Measurements from ENCODE around the gene LAMB4. TPM values are rescaled to one million over a fixed set of nuclear protein-coding genes. Genes with fewer than 3 reads are reported as not detected.
A peak's percentile ranks its signal among the peaks of the same experiment; 100 is the strongest.

Gene LAMB4
- total RNA-seq, 2 experiments from 2014 or later: not detected

DNA sequence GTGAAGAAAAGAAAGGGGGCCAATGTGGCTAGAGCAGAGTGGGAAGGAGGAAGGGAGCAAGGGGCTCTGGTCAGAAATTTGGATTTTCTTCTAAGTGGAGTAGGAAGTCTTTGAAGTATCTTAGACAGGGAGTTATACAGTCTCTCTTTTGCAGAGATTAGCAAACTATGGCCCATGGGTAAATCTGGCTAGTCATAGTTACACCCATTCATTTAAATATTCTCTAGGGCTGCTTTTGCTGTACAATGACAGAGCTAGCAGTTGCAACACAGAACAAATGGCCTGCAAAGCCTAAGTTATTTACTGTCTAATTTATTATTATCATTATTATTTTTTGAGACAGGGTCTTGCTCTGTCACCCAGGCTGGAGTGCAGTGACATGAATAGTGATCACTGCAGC, 10.5 kb upstream of the LAMB4 start:
- no peaks in the 10 kb centered on the region for H3K27me3 Mint-ChIP-seq (ENCODE audit: low read depth)
- H3K27ac Mint-ChIP-seq: no peak overlapping the region
- peaks cover 9% of the 10 kb centered on the region for H3K4me1 Mint-ChIP-seq (ENCODE audit: low read depth)
- CTCF ChIA-PET: interaction anchor here (3.2 kb wide), 1 partner anchor 27 kb away, joined by 13 read pairs; no protein-coding TSS in a partner anchor
- no peak overlapping the region for H3K4me3 Mint-ChIP-seq
- no peaks in the 10 kb centered on the region for H3K9me3 Mint-ChIP-seq
- intact Hi-C loops (cut with micrococcal nuclease): no loop called here
- DNase-seq: no peak
- H3K36me3 Mint-ChIP-seq (ENCODE audit: low read depth): no peaks in the 10 kb centered on the region

DNA sequence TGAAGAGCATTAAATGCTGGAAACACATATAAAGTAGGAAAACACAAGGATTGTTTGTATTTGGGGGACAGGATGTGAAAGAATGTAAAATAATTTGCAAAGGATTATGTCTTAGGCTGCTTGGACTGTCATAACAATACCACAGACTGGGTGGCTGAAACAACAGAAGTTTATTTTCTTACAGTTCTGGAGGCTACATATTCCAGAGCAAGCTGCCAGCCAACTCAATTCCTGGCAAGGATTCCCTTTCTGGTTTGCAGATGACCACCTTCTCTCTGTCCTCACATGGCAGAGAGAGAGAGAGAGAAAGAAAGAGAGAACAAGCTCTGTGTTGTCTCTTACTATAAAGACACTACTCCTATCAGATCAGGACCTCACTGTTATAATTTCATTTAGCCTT, 8.8 kb upstream of the LAMB4 start:
- no peak for DNase-seq
- no peaks in the 10 kb centered on the region for H3K27me3 Mint-ChIP-seq (ENCODE audit: low read depth)
- no peak overlapping the region for H3K4me3 Mint-ChIP-seq
- H3K36me3 Mint-ChIP-seq (ENCODE audit: low read depth): no peaks in the 10 kb centered on the region
- H3K27ac Mint-ChIP-seq: no peak overlapping the region
- H3K9me3 Mint-ChIP-seq: no peaks in the 10 kb centered on the region
- intact Hi-C loops (cut with micrococcal nuclease): loop anchor here (5.0 kb wide), 1 partner anchor 137 kb away; the partner anchor contains the start of gene LAMB1
- H3K4me1 Mint-ChIP-seq (ENCODE audit: low read depth): peaks cover 17% of the 10 kb centered on the region
- CTCF ChIA-PET: interaction anchor here (4.3 kb wide), 1 partner anchor 7 kb away, joined by 31 read pairs; no protein-coding TSS in a partner anchor

DNA sequence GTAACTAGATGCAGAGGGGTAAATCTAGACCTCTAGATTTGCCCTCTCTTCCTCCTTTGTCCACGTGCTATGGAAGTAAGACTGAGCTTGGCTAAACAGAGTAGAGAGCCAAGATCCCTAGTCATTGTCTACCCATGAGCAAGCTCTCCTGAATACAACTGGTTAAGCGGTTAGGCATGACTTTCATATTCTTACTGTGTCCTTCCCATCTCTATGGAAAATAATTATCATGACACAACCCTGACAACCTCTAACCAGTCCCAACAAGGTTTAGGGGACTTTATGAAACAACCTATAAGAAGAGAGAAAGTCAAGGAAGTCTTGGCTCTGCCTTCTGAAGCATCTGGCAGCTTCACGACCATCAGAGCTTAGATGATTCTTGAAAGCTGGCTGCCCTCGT, 7.8 kb upstream of the LAMB4 start:
- H3K4me1 Mint-ChIP-seq (ENCODE audit: low read depth): peaks cover 17% of the 10 kb centered on the region
- no peaks in the 10 kb centered on the region for H3K9me3 Mint-ChIP-seq
- DNase-seq: no peak
- H3K4me3 Mint-ChIP-seq: no peak overlapping the region
- H3K36me3 Mint-ChIP-seq (ENCODE audit: low read depth): no peaks in the 10 kb centered on the region
- intact Hi-C loops (cut with micrococcal nuclease): loop anchor here (5.0 kb wide), 1 partner anchor 136 kb away; the partner anchor contains the start of gene LAMB1
- CTCF ChIA-PET: interaction anchor here (4.3 kb wide), 1 partner anchor 8 kb away, joined by 31 read pairs; no protein-coding TSS in a partner anchor
- H3K27me3 Mint-ChIP-seq (ENCODE audit: low read depth): no peaks in the 10 kb centered on the region
- H3K27ac Mint-ChIP-seq: no peak overlapping the region

DNA sequence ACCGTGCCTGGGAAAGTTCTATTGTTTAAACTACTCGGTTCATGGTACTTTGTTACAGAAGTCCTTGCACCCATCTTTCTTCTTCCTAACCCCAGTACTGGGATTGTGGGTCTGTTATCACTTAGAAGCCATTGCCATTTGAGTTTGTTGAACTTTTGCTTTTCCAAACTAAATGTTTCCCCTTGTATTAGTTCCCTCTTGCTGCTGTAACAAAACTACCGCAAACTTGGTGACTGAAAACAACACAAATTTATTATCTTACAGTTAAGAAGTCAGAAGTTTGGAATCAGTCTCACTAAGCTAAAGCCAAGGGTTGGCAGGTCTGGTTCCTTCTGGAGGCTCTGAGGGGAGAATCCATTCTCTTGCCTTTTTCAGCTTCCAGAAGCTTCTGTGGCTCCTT, 6.9 kb upstream of the LAMB4 start:
- Mint-ChIP-seq H3K36me3 (ENCODE audit: low read depth) (no peaks in the 10 kb centered on the region), H3K27me3 (ENCODE audit: low read depth) (no peaks in the 10 kb centered on the region), H3K9me3 (no peaks in the 10 kb centered on the region), H3K4me3 (no peak overlapping the region), H3K4me1 (ENCODE audit: low read depth) (peaks cover 17% of the 10 kb centered on the region), H3K27ac (no peak overlapping the region)
- intact Hi-C loops (cut with micrococcal nuclease): loop anchor here (5.0 kb wide), 1 partner anchor 135 kb away; the partner anchor contains the start of gene LAMB1
- CTCF ChIA-PET: interaction anchor here (4.3 kb wide), 1 partner anchor 9 kb away, joined by 31 read pairs; no protein-coding TSS in a partner anchor
- no peak for DNase-seq

DNA sequence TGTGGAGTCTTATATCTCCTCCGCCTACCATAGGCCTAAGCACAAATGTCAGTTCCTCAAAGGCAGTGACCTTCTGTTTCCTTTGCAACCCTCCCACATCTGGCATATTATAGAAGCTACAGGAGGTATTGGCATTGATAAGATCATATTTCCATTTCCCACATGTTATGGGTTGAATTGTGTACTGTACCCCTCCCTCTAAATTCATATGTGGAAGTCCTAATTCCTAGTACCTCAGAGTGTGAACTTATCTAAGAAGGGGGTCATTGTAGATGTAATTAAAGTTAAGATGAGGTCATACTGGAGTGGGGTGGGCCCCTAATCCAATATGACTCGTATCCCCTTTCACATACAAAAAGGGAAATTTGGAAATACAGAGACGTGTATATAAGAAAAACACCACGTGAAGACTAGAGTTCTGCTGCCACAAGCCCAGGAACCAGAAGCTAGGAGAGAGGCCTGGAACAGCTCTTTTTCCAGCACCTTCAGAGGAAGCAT, 6.1 kb upstream of the LAMB4 start:
- Mint-ChIP-seq H3K27me3 (ENCODE audit: low read depth) (no peaks in the 10 kb centered on the region), H3K27ac (peak overlapping the region; percentile 64), H3K36me3 (ENCODE audit: low read depth) (no peaks in the 10 kb centered on the region), H3K9me3 (no peaks in the 10 kb centered on the region), H3K4me3 (no peak overlapping the region), H3K4me1 (ENCODE audit: low read depth) (peaks cover 17% of the 10 kb centered on the region)
- DNase-seq: no peak
- intact Hi-C loops (cut with micrococcal nuclease): loop anchor here (1.0 to 5.0 kb wide), 2 partner anchors 134 to 245 kb away; partner anchors contain the start of genes DLD and LAMB1
- CTCF ChIA-PET: interaction anchor here (1.3 to 4.3 kb wide), 3 partner anchors 10 to 259 kb away, joined by 3 to 31 read pairs (median 4); no protein-coding TSS in a partner anchor

DNA sequence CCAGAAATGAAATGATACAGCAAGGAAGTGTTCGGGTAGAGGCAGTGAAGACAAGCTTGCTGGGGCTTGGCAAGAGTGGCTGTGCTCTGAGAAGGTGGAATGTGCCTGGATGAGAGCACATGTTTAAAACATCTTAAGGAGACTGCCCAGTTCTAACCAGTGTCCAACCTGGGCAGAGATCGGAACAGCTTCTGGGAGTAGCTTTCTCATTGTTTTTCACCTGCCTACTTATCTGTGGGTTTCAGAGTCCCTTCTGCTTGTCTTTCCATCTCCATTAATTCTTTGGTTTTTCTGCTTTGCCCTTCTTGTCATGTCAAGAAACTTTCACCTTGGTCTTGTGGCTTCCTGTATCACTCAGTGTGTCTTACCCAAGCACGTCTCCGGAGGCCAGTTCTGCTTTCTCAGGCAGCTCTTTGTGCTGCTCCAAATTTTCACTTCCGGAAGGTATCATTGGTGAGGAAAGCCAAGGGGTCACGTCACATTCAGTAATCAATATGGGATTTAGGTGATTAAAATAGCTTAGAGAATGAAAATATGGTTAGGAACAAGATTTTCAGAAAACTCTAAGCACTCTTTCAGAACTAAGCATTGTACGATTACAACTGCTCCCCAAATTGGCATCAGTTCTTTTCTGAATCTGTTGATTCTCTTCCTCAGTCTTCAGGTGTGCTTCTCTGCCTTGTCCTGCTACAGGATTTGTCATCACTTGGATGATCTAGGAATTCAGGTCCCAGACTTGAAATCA, 5.5 kb upstream of the LAMB4 start:
- DNase-seq: peak; percentile 61
- CTCF ChIA-PET: interaction anchor here (0.6 to 4.3 kb wide), 4 partner anchors 10 to 258 kb away, joined by 3 to 31 read pairs (median 4); no protein-coding TSS in a partner anchor
- Mint-ChIP-seq H3K4me3 (no peak overlapping the region), H3K27ac (peak overlapping the region; percentile 64), H3K36me3 (ENCODE audit: low read depth) (no peaks in the 10 kb centered on the region), H3K27me3 (ENCODE audit: low read depth) (no peaks in the 10 kb centered on the region), H3K4me1 (ENCODE audit: low read depth) (peaks cover 17% of the 10 kb centered on the region), H3K9me3 (no peaks in the 10 kb centered on the region)
- intact Hi-C loops (cut with micrococcal nuclease): loop anchor here (1.0 to 5.0 kb wide), 2 partner anchors 133 to 244 kb away; partner anchors contain the start of genes DLD and LAMB1

DNA sequence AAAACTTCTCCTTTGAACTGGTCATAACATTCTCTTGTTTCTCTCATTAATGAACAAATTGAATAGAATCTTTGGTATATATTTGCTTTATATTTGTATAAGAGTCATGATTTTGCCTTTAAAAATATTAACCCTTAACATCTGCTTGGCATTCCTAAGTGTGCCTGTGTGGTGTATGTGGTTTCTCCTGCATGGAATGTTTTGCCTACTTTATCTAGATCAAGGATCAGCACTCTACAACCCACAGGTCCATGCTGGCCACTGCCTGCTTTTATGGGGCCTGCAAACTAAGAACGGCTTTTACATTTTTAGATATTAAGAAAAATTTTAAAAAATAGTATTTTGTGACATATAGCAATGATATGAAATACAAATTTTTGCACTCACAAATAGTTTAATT, 4.3 kb upstream of the LAMB4 start:
- CTCF ChIA-PET: no interaction called here
- intact Hi-C loops (cut with micrococcal nuclease): no loop called here
- peaks cover 17% of the 10 kb centered on the region for H3K4me1 Mint-ChIP-seq (ENCODE audit: low read depth)
- no peaks in the 10 kb centered on the region for H3K9me3 Mint-ChIP-seq
- no peaks in the 10 kb centered on the region for H3K36me3 Mint-ChIP-seq (ENCODE audit: low read depth)
- no peaks in the 10 kb centered on the region for H3K27me3 Mint-ChIP-seq (ENCODE audit: low read depth)
- H3K4me3 Mint-ChIP-seq: no peak overlapping the region
- DNase-seq: no peak
- no peak overlapping the region for H3K27ac Mint-ChIP-seq

DNA sequence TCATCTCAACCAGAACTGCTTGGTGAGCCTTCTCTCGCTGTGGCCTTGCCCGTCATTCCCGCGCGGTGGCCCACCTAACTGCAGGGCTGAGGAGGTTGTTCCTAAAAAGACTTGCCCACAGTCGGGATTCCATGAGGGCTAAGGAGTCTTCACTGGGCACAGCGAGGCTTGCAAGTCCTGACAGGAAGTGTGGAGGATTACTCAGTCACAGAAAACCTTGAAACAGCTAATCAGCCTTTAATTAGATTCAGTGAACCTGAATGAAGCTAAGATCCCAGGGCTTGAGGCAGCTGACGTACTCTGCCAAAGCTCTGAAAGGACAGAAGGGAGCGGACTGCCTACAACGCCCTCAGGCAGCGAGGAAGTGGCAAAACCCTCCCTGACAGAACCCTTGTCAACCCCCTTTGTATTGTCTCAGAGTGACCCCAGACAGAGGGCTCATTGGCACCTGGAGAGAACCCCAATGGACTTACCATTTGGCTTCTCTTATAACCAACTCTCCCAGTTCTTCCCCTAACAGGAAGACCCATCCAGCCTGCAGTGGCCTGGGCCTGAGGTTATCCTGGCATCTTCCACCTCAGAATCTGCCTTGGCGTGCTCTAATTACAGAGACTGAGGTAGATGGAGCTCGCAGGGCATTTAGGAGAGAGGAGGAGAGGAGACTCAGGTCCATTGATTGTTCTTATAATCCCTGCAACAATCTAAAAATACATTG, 2.5 kb upstream of the LAMB4 start:
- Mint-ChIP-seq H3K36me3 (ENCODE audit: low read depth) (no peaks in the 10 kb centered on the region), H3K27ac (no peak overlapping the region), H3K27me3 (ENCODE audit: low read depth) (no peaks in the 10 kb centered on the region), H3K4me3 (no peak overlapping the region), H3K9me3 (no peaks in the 10 kb centered on the region), H3K4me1 (ENCODE audit: low read depth) (peaks cover 17% of the 10 kb centered on the region)
- intact Hi-C loops (cut with micrococcal nuclease): no loop called here
- DNase-seq: no peak
- CTCF ChIA-PET: interaction anchor here (0.9 kb wide), 1 partner anchor 25 kb away, joined by 3 read pairs; no protein-coding TSS in a partner anchor

DNA sequence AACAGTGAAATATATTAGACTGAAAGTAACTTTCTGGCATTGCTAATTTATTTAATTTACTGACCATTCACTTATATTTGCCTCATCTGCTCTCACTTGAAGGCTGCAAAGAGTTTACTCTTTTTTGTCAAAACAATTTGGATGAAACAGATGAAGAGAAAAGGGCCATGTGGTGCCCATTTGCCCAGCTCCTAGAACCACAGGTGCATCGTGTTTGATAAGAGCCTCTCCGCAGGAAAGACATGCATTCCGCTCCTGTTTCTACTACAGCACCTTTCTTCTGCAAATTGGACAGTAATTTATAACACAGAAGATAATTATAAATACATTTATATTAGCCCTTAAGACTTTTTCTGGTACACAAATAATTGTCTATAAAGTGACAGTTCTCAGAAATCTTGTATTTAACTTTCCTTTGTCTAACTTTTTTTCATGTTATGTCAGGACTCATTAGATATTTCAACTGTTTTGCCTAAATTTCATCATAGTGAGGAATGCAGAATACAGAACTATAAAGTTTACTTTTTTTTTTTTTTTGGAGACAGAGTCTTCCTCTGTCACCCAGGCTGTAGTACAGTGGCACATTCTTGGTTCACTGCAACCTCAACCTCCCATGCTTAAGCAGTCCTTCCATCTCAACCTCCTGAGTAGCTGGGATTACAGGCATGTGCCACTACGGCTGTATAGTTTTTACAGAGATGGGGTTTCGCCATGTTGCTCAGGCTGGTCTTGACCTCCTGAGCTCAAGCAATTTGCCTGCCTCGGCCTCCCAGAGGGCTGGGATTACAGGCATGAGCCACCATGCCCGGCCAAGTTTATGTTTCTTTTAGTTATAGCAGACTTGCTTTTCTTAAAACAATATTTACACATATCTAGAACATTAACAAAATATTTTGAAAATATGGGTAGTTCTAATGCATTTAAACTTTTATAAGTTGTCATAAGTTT, 869 bp downstream of the LAMB4 start:
- Mint-ChIP-seq H3K36me3 (ENCODE audit: low read depth) (no peaks in the 10 kb centered on the region), H3K4me1 (ENCODE audit: low read depth) (no peaks in the 10 kb centered on the region), H3K27me3 (ENCODE audit: low read depth) (no peaks in the 10 kb centered on the region), H3K9me3 (no peaks in the 10 kb centered on the region), H3K27ac (no peak overlapping the region), H3K4me3 (no peak overlapping the region)
- intact Hi-C loops (cut with micrococcal nuclease): no loop called here
- DNase-seq: no peak
- CTCF ChIA-PET: no interaction called here

DNA sequence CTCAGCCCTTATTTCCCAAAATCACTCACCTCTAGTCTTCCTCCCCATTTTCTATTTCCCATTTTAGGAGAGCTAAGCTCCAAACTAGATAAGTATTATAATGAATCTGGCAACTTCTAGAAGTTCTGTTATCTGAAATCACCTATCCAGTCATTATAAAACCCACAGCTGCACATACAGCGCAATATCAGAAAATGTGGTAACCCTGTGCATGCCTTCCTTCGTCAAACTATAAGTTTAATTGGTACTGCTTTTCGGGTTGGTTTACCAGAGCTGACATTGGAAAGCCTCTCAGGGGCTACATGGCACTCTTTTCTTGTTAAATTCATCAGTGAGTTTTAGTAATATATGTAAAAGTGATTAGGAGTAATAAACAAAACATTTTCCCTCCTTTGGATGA, 1.6 kb downstream of the LAMB4 start:
- DNase-seq: no peak
- no peaks in the 10 kb centered on the region for H3K9me3 Mint-ChIP-seq
- H3K4me3 Mint-ChIP-seq: no peak overlapping the region
- intact Hi-C loops (cut with micrococcal nuclease): no loop called here
- no peaks in the 10 kb centered on the region for H3K36me3 Mint-ChIP-seq (ENCODE audit: low read depth)
- CTCF ChIA-PET: interaction anchor here (1.3 kb wide), 1 partner anchor 17 kb away, joined by 5 read pairs; no protein-coding TSS in a partner anchor
- H3K27me3 Mint-ChIP-seq (ENCODE audit: low read depth): no peaks in the 10 kb centered on the region
- H3K4me1 Mint-ChIP-seq (ENCODE audit: low read depth): no peaks in the 10 kb centered on the region
- H3K27ac Mint-ChIP-seq: no peak overlapping the region

DNA sequence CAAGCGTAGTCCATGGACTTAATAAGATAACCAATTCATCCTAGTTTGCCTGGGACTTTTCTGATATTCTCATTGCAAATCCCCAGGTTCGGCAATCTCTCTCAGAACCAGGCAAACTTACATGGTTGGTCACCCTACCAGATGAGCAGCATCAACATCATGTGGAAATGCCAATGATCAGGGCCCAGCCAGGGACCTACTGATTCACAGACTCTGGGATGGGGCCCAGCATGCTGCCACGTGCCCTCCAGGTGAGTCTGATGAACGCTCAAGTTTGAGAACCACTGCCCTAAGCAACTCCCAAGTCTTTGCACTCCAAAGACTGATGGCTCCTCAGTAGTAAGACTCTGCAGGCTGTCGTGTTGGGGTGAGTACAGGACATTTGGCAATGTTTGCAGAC, 2.7 kb downstream of the LAMB4 start:
- Mint-ChIP-seq H3K4me3 (no peak overlapping the region), H3K9me3 (no peaks in the 10 kb centered on the region), H3K36me3 (ENCODE audit: low read depth) (no peaks in the 10 kb centered on the region), H3K4me1 (ENCODE audit: low read depth) (no peaks in the 10 kb centered on the region), H3K27me3 (ENCODE audit: low read depth) (no peaks in the 10 kb centered on the region), H3K27ac (no peak overlapping the region)
- intact Hi-C loops (cut with micrococcal nuclease): no loop called here
- no peak for DNase-seq
- CTCF ChIA-PET: interaction anchor here (1.3 kb wide), 1 partner anchor 18 kb away, joined by 5 read pairs; no protein-coding TSS in a partner anchor
